Stimulated activated CD4-positive, alpha-beta T cell treated with anti-CD3 and anti-CD28 coated beads, TNF-alpha, amount 100 ng/mL, for 1 hour (primary cell): ENCODE measurements around the gene LNP1.
"Not testable (repeated sequence)": the region's sequence is repeated elsewhere in the genome, so short reads cannot be mapped to it uniquely, and the experiment has no call there.

Experiments
- DNase-seq, 3 donors: peaks; one replicate each; pipeline ENCODE4 v3.0.0-alpha.2; 2020; ENCODE audit warnings: low read depth in 3 of 3, low spot score in 1 of 3

LNP1 gene

GRCh38 chr3:100400780-100401673, at the start of gene LNP1, which contains the start of gene TOMM70:
Gene LNP1 (plus strand): TSS chr3:100401539. CDS start chr3:100429730, 28,191 bp downstream.
Gene TOMM70 (minus strand): TSS chr3:100401089. CDS start chr3:100400949, 140 bp downstream.
- DNase-seq = peak; percentile 75 to 90 (median 81)

DNA sequence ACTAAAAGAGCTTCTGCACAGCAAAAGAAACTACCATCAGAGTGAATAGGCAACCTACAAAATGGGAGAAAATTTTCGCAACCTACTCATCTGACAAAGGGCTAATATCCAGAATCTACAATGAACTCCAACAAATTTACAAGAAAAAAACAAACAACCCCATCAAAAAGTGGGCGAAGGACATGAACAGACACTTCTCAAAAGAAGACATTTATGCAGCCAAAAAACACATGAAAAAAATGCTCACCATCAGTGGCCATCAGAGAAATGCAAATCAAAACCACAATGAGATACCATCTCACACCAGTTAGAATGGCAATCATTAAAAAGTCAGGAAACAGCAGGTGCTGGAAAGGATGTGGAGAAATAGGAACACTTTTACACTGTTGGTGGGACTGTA, 49.6 kb upstream of the LNP1 start:
- DNase-seq = not testable (repeated sequence)

- no peak for DNase-seq
Measured at GRCh38 chr3:100352296-100353231, 48.8 kb upstream of the LNP1 start.

- no peak for DNase-seq
Measured at GRCh38 chr3:100354850-100355249, 46.5 kb upstream of the LNP1 start.

GRCh38 chr3:100358413-100358812, 42.9 kb upstream of the LNP1 start:
- DNase-seq = no peak

DNA sequence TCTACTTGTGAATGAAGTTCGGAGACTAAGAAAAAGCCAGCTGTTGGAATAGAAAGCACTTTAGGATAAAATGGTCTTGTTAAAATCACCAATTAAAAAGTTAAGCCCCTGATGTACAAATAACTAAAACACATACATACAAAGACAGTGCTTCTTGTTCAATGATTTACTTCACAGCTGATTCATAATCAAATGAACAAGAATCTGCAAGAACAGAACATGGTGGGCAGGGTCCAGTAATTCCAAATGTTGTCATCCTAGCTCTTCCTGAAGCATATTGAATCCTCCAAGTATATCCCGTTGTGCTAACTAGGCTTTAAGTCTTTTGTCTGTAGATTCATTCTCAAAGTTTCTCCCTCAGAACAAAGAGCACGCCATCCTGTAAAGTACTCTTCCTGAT, 42.3 kb upstream of the LNP1 start:
- no peak for DNase-seq

DNA sequence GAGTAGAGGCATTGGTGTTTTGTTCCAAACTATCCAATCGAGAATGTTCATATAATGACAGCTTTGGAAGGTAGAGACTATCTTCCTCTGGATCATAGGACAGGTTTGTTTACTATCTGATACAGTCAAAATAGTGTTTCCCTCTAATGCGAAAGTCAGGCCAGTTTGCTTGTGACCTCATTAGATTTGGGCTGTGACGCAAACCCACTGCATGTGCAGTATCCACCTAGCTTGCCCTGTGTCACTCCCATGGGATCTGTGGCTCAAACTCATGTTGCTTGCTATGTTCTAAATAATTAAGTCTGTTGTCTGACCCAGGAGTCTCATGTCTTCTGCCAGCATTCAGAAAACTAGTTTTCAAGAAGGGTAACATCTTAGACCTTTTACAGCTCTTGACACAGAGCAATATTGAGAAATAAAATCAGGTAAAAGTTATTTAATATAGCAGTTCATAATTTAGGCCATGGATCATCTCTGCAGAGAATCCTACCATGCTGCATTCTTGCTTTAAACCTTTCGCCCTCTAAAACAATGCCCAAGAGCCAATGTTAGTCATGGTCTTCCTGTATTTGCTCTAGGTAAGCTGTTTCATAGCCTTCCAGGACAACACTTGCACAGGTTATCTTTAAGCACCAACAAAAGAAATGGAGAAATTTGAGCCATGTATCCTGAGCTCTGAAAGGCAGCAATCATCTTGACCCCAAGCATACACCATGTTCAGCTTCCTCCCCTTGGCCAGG, 40.4 kb upstream of the LNP1 start:
- DNase-seq = no peak

DNA sequence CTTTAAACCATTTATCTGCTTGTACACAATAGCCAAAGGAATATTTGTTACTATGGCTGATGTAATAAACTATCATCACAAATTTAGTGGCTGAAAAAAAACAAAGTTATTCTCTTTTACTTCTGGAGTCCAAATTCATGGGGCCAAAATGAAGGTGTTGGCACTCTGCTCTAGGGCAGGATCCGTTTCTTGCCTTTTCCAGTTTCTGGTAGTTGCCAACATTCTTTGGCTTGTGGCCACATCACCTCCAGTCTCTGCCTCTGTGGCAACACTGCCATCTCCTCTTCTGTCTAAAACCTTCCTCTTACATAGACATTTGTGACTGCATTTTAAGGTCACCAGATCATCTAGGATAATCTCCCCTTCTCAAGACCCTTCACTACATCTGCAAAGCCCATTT, 39.4 kb upstream of the LNP1 start:
- no peak for DNase-seq

- no peak for DNase-seq
Measured at GRCh38 chr3:100364421-100364820, 36.9 kb upstream of the LNP1 start.

DNA sequence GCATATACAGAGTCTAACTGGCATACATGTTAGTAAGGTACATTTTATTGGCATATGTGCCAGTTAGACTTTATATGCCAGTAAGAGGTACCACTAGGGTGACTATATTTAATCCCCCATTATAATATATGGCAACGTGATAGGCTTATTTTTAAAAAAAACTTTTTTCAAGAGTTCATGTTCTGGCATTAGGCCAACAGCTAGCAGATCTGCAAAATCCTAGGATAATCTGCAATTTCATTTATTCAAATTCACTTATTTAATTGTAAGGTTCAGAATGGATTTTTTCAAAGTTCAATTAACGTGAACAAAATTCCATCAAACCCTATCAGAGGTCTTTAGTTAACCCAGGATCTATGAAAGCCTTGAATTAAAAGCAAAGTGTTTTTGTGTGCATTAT, 34.9 kb upstream of the LNP1 start:
- DNase-seq = no peak

- no peak for DNase-seq
Measured at GRCh38 chr3:100368441-100368840, 32.9 kb upstream of the LNP1 start.

- no peak for DNase-seq
Measured at GRCh38 chr3:100370756-100371155, 30.6 kb upstream of the LNP1 start.

DNA sequence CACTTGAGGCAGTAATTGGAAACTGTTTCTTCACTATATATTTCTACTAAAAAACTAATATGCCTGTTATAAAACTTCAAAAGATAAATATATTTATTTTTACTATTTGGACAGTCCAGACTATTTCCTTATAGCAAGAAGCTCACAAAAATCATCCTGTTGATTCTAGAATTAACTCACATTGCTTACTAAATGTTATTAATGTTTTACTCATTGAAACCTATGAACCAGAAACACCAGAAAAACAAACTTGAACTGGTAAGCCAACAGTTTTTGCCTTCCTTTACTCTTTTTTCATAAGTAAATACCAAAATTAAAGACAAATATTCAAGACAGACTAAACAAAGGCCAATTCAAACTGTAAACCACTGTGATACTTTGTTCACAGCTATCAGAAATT, 26.8 kb upstream of the LNP1 start:
- DNase-seq = no peak

DNA sequence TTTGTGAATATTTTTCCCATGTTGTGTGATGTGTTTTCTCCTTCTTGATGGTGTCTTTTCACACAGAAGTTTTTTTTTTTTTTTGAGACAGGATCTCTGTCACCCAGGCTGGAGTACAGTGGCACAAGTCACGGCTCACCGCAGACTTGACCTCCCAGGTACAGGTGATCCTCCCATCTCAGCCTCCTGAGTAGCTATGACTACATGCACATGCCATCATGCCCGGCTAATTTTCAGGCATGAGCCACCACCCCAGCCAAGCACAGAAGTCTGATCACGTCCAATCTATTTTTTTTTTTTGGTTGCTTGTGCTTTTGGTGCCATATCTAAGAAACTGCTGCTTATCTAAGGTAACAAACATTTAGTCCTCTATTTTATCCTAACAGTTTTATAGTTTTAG, 25.0 kb upstream of the LNP1 start:
- no peak for DNase-seq

- no peak for DNase-seq
Measured at GRCh38 chr3:100384733-100385525, 16.4 kb upstream of the LNP1 start.

GRCh38 chr3:100386437-100387074, 14.8 kb upstream of the LNP1 start:
- DNase-seq = no peak

GRCh38 chr3:100389025-100389424, 12.3 kb upstream of the LNP1 start:
- no peak for DNase-seq

GRCh38 chr3:100395679-100396431, 5.5 kb upstream of the LNP1 start:
- DNase-seq = no peak

- no peak for DNase-seq
Measured at GRCh38 chr3:100396967-100397366, 4.4 kb upstream of the LNP1 start.
